ENCODE data around the gene ASB15.

The ASB15 gene

DNA sequence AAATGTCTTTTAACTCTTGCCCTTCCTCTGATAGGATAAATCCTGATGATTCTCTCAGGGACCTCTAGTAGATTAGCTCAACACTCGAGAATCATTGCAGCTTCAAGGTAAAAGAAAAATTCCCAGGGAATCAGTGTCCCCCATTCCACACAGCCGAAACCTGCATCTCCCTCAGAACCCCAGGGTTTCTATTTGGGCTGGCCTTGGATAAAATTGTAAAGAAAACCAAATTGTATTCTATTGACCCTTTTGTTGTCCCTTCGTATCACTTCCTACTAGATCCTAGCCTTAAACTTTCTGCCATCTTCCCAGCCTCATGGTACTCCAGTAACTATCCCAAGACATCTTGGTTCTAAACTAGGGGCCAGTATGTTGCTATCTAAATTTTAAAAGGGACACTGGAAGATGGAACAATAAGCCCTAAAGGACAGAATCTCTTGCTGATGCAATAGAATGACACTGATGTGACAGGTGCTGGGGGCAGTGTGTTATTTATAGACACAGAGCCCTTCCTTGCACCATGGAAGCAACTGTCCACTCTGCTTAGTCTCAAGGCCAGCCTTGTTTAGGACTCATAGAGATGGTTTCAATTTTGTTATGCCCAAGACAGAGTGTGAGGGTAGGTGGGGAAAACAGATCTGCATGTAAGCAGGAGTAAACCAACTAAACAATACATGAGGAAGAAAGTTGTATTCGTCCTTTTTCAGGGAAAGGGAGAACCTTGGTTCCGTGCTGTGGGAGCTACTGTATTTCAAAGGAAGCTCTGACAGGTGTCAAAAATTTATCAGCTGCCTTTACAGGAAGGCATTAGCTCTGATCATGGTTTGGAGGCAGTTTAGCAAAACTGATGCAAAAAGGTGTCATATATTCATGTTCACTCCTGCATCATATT lies 7.6 kb downstream of the ASB15 start (continued):
- TF ChIP-seq PRDM4 (tag by site-specific recombination; IDR thresholded peaks at IDR 0.05) (no peak), ZNF473 (tag by site-specific recombination; IDR thresholded peaks at IDR 0.05) (no peak), ZNF510 (tag by site-specific recombination; IDR thresholded peaks at IDR 0.05; ENCODE audit: insufficient replicate concordance) (no peak), ZNF518A (tag by site-specific recombination; conservative IDR thresholded peaks at IDR 0.05; ENCODE audit: low read depth) (no peak), ZNF280C (tag by site-specific recombination; IDR thresholded peaks at IDR 0.05) (no peak), ZNF514 (tag by site-specific recombination; IDR thresholded peaks at IDR 0.05) (no peak), ZNF394 (tag by site-specific recombination; IDR thresholded peaks at IDR 0.05; ENCODE audit: borderline replicate concordance) (no peak), ZNF140 (tag by site-specific recombination; IDR thresholded peaks at IDR 0.05) (no peak)

- ChIA-PET CTCF (interaction anchor here (0.6 to 2.0 kb wide), 3 partner anchors 15 to 111 kb away, joined by 3 to 7 read pairs (median 5); no protein-coding TSS in a partner anchor), POLR2A (no interaction called here)
- no peak overlapping the region for H3K4me3 ChIP-seq (ENCODE audit: low read depth, low read length)
- H3K27ac ChIP-seq (ENCODE audit: extremely low read depth, low read depth, low read length): no peak overlapping the region
- H3K9me3 ChIP-seq (ENCODE audit: control insufficient read depth, insufficient read depth, low read depth, low read length): no peaks in the 10 kb centered on the region
- no peaks in the 10 kb centered on the region for H3K36me3 ChIP-seq (ENCODE audit: control insufficient read depth in 2 of 2, insufficient read depth in 1 of 2, low read length in 2 of 2)
- H3K4me1 ChIP-seq (ENCODE audit: control insufficient read depth, insufficient read depth, low read length): no peaks in the 10 kb centered on the region
- no peak for TF ChIP-seq ZFP37 (tag by site-specific recombination; IDR thresholded peaks at IDR 0.05)
- no peak for TF ChIP-seq TCF7L2 (IDR thresholded peaks at IDR 0.05; ENCODE audit: borderline replicate concordance, low read depth, low read length)
- TF ChIP-seq ZFHX2 (tag by site-specific recombination; conservative IDR thresholded peaks at IDR 0.05): no peak
- TF ChIP-seq ZNF530 (tag by site-specific recombination; IDR thresholded peaks at IDR 0.05; ENCODE audit: low read depth): no peak
- TF ChIP-seq KLF8 (tag by site-specific recombination; IDR thresholded peaks at IDR 0.05): no peak
- no peak for TF ChIP-seq ZNF830 (tag by site-specific recombination; IDR thresholded peaks at IDR 0.05; ENCODE audit: low read depth)
- TF ChIP-seq ZNF16 (tag by site-specific recombination; IDR thresholded peaks at IDR 0.05; ENCODE audit: low read depth): no peak
- no peak for TF ChIP-seq BCL11A (tag by site-specific recombination; IDR thresholded peaks at IDR 0.05; ENCODE audit: low read depth)
- no peak for TF ChIP-seq ZNF354C (tag by site-specific recombination; IDR thresholded peaks at IDR 0.05; ENCODE audit: borderline replicate concordance, low read depth)
- no peak for TF ChIP-seq ZSCAN30 (tag by site-specific recombination; IDR thresholded peaks at IDR 0.05)
- TF ChIP-seq HOXA7 (CRISPR knock-in tag; IDR thresholded peaks at IDR 0.05; ENCODE audit: borderline replicate concordance): no peak
- no peak for TF ChIP-seq ZNF610 (tag by site-specific recombination; IDR thresholded peaks at IDR 0.05; ENCODE audit: borderline replicate concordance)
- no peak for TF ChIP-seq ZNF777 (tag by site-specific recombination; IDR thresholded peaks at IDR 0.05; ENCODE audit: borderline replicate concordance)
- TF ChIP-seq ZNF112 (tag by site-specific recombination; IDR thresholded peaks at IDR 0.05): no peak
- TF ChIP-seq PRDM4 (tag by site-specific recombination; IDR thresholded peaks at IDR 0.05): no peak
- TF ChIP-seq ZNF558 (tag by site-specific recombination; IDR thresholded peaks at IDR 0.05): no peak
- TF ChIP-seq ZNF155 (tag by site-specific recombination; IDR thresholded peaks at IDR 0.05): no peak
These were observed 8.2 kb downstream of the ASB15 start for GRCh38 chr7:123609883-123610239.

All from HEK293 (cell line).